ENCODE data around the gene NAXD. TPM values are rescaled to one million over a fixed set of nuclear protein-coding genes. Genes with fewer than 3 reads are reported as not detected.

The NAXD gene
- total RNA-seq, 2 experiments from 2014 or later: 17.4 to 17.8 TPM

DNA sequence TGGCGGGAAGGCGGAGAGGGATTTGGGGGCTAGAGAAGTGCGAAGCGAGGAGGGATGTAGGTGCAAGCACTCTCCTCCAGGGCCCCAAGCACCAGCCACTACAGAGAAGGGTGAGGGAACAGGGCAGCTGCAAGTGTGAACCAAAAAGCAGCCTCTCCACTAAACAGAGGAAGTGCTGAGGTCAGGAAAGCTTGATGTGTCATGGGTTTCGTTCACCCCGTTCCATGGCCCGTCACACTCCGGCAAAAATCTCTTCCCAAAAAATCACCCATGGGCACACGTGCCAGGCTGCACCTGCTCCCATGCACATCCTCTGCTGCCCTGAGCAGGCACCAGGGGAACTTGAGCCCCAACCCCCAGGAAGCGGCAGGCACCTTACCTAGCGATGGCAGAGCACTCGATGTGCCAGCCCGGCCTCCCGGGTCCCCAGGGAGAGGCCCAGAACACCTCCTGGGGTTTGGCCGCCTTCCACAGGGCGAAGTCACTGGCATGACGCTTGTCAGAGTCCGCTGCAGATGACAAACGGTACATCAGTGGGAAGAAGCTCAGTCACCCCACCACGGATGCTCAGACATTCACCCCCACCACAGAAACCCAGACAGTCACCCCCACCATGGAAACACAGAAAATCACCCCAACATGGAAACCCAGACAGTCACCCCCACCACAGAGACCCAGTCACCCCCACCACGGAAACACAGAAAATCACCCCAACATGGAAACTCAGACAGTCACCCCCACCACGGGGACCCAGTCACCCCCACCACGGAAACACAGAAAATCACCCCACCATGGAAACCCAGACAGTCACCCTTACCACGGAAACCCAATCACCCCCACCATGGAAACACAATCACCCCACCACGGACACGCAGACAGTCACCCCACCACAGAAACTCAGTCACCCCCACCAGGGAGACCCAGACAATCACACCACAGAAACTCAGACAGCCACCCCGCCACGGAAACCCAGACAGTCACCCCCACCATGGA, 61.5 kb downstream of the NAXD start:
- no peaks in the 10 kb centered on the region for H3K9me3 ChIP-seq (ENCODE audit: control insufficient read depth in 1 of 2, insufficient read depth in 1 of 2, low read length in 2 of 2)
- POLR2A ChIA-PET: no interaction called here
- H3K4me3 ChIP-seq (ENCODE audit: low read length): no peak overlapping the region
- Mint-ChIP-seq H3K27me3 (no peaks in the 10 kb centered on the region), H3K36me3 (ENCODE audit: low read depth) (peaks cover 76% of the 10 kb centered on the region), H3K9me3 (no peaks in the 10 kb centered on the region), H3K4me3 (no peak overlapping the region), H3K27ac (no peak overlapping the region), H3K4me1 (ENCODE audit: low read depth) (peaks cover 11% of the 10 kb centered on the region)
- ATAC-seq (ENCODE audit: poor library complexity) (peak; percentile 64), DNase-seq (peak in 4 of 14 experiments; percentile 14 to 62 (median 36))
- CTCF ChIA-PET: no interaction called here
- H3K27me3 ChIP-seq (ENCODE audit: control insufficient read depth in 1 of 2, insufficient read depth in 2 of 2, low read length in 2 of 2): no peaks in the 10 kb centered on the region
- peaks cover 45% of the 10 kb centered on the region for H3K36me3 ChIP-seq (ENCODE audit: insufficient read depth, low read length)
- H3K27ac ChIP-seq (ENCODE audit: low read depth in 1 of 2, low read length in 2 of 2): no peak overlapping the region
- intact Hi-C loops (cut with DNase I, micrococcal nuclease): no loop called here
- no peak for TF ChIP-seq CTCF (IDR thresholded peaks at IDR 0.05)
- peaks cover 5% of the 10 kb centered on the region for H3K4me1 ChIP-seq (ENCODE audit: insufficient read depth, low read length)

GRCh38 chr13:110677731-110678545, 62.6 kb downstream of the NAXD start:
- Histone ChIP-seq H3K9me3 (ENCODE audit: control insufficient read depth in 1 of 2, insufficient read depth in 1 of 2, low read length in 2 of 2) (no peaks in the 10 kb centered on the region), H3K4me1 (ENCODE audit: insufficient read depth, low read length) (peaks cover 5% of the 10 kb centered on the region), H3K27ac (ENCODE audit: low read depth in 1 of 2, low read length in 2 of 2) (no peak overlapping the region), H3K36me3 (ENCODE audit: insufficient read depth, low read length) (peaks cover 56% of the 10 kb centered on the region), H3K27me3 (ENCODE audit: control insufficient read depth in 1 of 2, insufficient read depth in 2 of 2, low read length in 2 of 2) (no peaks in the 10 kb centered on the region), H3K4me3 (ENCODE audit: low read length) (no peak overlapping the region)
- ChIA-PET POLR2A (no interaction called here), CTCF (no interaction called here)
- no peaks in the 10 kb centered on the region for H3K27me3 Mint-ChIP-seq
- peak in 2 of 14 experiments; percentile 6 to 32 for DNase-seq
- no peak overlapping the region for H3K4me3 Mint-ChIP-seq
- peaks cover under 1% of the 10 kb centered on the region for H3K4me1 Mint-ChIP-seq (ENCODE audit: low read depth)
- H3K9me3 Mint-ChIP-seq: no peaks in the 10 kb centered on the region
- intact Hi-C loops (cut with DNase I, micrococcal nuclease): no loop called here
- no peak overlapping the region for H3K27ac Mint-ChIP-seq
- peak; percentile 29 for ATAC-seq (ENCODE audit: poor library complexity)
- no peak for TF ChIP-seq CTCF (IDR thresholded peaks at IDR 0.05)
- peaks cover 74% of the 10 kb centered on the region for H3K36me3 Mint-ChIP-seq (ENCODE audit: low read depth)

DNA sequence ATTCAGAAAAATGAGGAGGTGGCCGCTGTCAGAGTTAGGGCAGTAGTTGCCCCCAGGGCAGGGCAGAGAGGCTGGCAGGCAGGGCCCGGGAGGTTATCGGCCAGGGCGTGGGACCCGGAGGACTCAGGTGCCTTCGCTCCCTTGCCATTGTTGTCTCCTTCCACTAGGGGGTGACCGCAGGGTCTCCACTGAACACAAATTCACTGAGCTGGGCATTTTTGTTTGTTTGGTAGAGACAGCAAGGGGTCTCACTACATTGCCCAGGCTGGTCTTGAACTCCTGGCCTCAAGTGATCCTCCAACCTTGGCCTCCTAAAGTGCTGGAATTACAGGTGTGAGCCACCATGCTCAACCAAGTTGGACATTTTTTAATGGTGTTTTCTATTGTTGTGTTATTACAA, 65.5 kb downstream of the NAXD start:
- H3K27me3 ChIP-seq (ENCODE audit: control insufficient read depth in 1 of 2, insufficient read depth in 2 of 2, low read length in 2 of 2): no peaks in the 10 kb centered on the region
- intact Hi-C loops (cut with DNase I, micrococcal nuclease): no loop called here
- H3K27ac ChIP-seq (ENCODE audit: low read depth in 1 of 2, low read length in 2 of 2): no peak overlapping the region
- Mint-ChIP-seq H3K9me3 (no peaks in the 10 kb centered on the region), H3K36me3 (ENCODE audit: low read depth) (peaks cover 71% of the 10 kb centered on the region), H3K4me3 (no peak overlapping the region), H3K27me3 (no peaks in the 10 kb centered on the region), H3K27ac (no peak overlapping the region), H3K4me1 (ENCODE audit: low read depth) (no peaks in the 10 kb centered on the region)
- H3K4me1 ChIP-seq (ENCODE audit: insufficient read depth, low read length): peaks cover 5% of the 10 kb centered on the region
- H3K4me3 ChIP-seq (ENCODE audit: low read length): no peak overlapping the region
- ChIA-PET CTCF (interaction anchor here (0.7 kb wide), 1 partner anchor 31 kb away, joined by 4 read pairs; no protein-coding TSS in a partner anchor), POLR2A (interaction anchor here (1.2 kb wide), 1 partner anchor 31 kb away, joined by 4 read pairs; no protein-coding TSS in a partner anchor)
- peaks cover 75% of the 10 kb centered on the region for H3K36me3 ChIP-seq (ENCODE audit: insufficient read depth, low read length)
- ATAC-seq (ENCODE audit: poor library complexity): no peak
- H3K9me3 ChIP-seq (ENCODE audit: control insufficient read depth in 1 of 2, insufficient read depth in 1 of 2, low read length in 2 of 2): no peaks in the 10 kb centered on the region
- DNase-seq: peak in 6 of 14 experiments; percentile 4 to 47 (median 25)
- TF ChIP-seq CTCF (IDR thresholded peaks at IDR 0.05): peak; percentile 43
